Liver (tissue), 9 donors: ENCODE measurements around the gene ASAP2. TPM values are rescaled to one million over a fixed set of nuclear protein-coding genes. Genes with fewer than 3 reads are reported as not detected.

Experiments used
- DNase-seq: peaks from one replicate; pipeline ENCODE4 v3.0.0-alpha.2; 2017; ENCODE audit warnings: low spot score
- H3K27ac ChIP-seq, 2 donors: one replicate each; pipeline ENCODE4 v1.7.0; 2013; ENCODE audit warnings: inconsistent platforms in 2 of 2, low read length in 2 of 2, control low read depth in 1 of 2, low read depth in 1 of 2, mild to moderate bottlenecking in 1 of 2
- H3K27me3 ChIP-seq, 4 donors: one replicate each; pipeline versions ENCODE4 v1.6.1 to v1.7.0; 2013; ENCODE audit warnings: low read length in 3 of 4, inconsistent platforms in 1 of 4, mild to moderate bottlenecking in 1 of 4, moderate library complexity in 1 of 4; ENCODE audit not compliant: control insufficient read depth in 4 of 4, insufficient read depth in 4 of 4
- H3K36me3 ChIP-seq, 4 donors: one replicate each; pipeline versions ENCODE4 v1.6.1 to v1.7.0; 2013; ENCODE audit warnings: low read length in 3 of 4, mild to moderate bottlenecking in 3 of 4, low read depth in 1 of 4, moderate library complexity in 1 of 4; ENCODE audit not compliant: control insufficient read depth in 4 of 4, insufficient read depth in 3 of 4
- H3K4me1 ChIP-seq, 4 donors: one replicate each; pipeline versions ENCODE4 v1.6.1 to v1.7.0; 2013; ENCODE audit warnings: low read length in 3 of 4, mild to moderate bottlenecking in 3 of 4, moderate library complexity in 1 of 4; ENCODE audit not compliant: control insufficient read depth in 4 of 4, insufficient read depth in 4 of 4
- H3K4me3 ChIP-seq, 3 donors: one replicate each; pipeline versions ENCODE4 v1.6.1 to v1.7.0; 2013; ENCODE audit warnings: low read length in 3 of 3, control low read depth in 1 of 3, low read depth in 1 of 3, mild to moderate bottlenecking in 1 of 3
- H3K9ac ChIP-seq, 2 donors: one replicate each; pipeline ENCODE4 v1.7.0; 2013; ENCODE audit warnings: low read length in 2 of 2, mild to moderate bottlenecking in 2 of 2, moderate library complexity in 2 of 2, control low read depth in 1 of 2, low read depth in 1 of 2
- H3K9me3 ChIP-seq, 4 donors: one replicate each; pipeline versions ENCODE4 v1.6.1 to v1.7.0; 2013; ENCODE audit warnings: low read length in 3 of 4; ENCODE audit not compliant: control insufficient read depth in 4 of 4
- ATF3 ChIP-seq: IDR thresholded peaks from 2 replicates; pipeline ENCODE4 v1.6.1; 2016; ENCODE audit warnings: antibody characterized with exemption
- FOXA2 ChIP-seq: IDR thresholded peaks from 2 replicates; pipeline ENCODE4 v1.6.1; 2016; ENCODE audit warnings: antibody characterized with exemption
- JUND ChIP-seq, 2 donors: IDR thresholded peaks; 2 replicates each; pipeline ENCODE4 v1.6.1; 2016; ENCODE audit warnings: antibody characterized with exemption in 2 of 2
- MAX ChIP-seq: IDR thresholded peaks from 2 replicates; pipeline ENCODE4 v1.6.1; 2016; ENCODE audit warnings: antibody characterized with exemption
- NR2F2 ChIP-seq: IDR thresholded peaks from 2 replicates; pipeline ENCODE4 v1.6.1; 2016; ENCODE audit warnings: antibody characterized with exemption
- RAD21 ChIP-seq, 2 donors: IDR thresholded peaks; 2 replicates each; pipeline ENCODE4 v1.6.1; 2016; ENCODE audit warnings: antibody characterized with exemption in 2 of 2, mild to moderate bottlenecking in 2 of 2
- SP1 ChIP-seq: IDR thresholded peaks from 2 replicates; pipeline ENCODE4 v1.6.1; 2018; ENCODE audit warnings: antibody characterized with exemption, mild to moderate bottlenecking
- TAF1 ChIP-seq: conservative IDR thresholded peaks from 2 replicates; pipeline ENCODE4 v1.6.1; 2016; ENCODE audit warnings: antibody characterized with exemption, mild to moderate bottlenecking
- YY1 ChIP-seq: IDR thresholded peaks from 2 replicates; pipeline ENCODE4 v1.6.1; 2016; ENCODE audit warnings: antibody characterized with exemption, mild to moderate bottlenecking
- ZBTB33 ChIP-seq: IDR thresholded peaks from 2 replicates; pipeline ENCODE4 v1.6.1; 2016; ENCODE audit warnings: antibody characterized with exemption
- WGBS: extraction: QIAGEN DNeasy Blood & Tissue Kit; methylation state at CpG from one replicate; pipeline ENCODE4 v1.1.7; 2013; 5-methylcytosine and 5-hydroxymethylcytosine counted together
- polyA plus RNA-seq, 2 donors: library from polyadenylated mRNA; stranded (reverse) in 1 of 2; unstranded in 1 of 2; fragments of 200-250 nt in 1 of 2; fragments of >200 nt in 1 of 2; fragmentation: Nextera tagmentation in 1 of 2; extraction: Ambion mirVana in 1 of 2; gene quantifications; one replicate each; pipeline versions ENCODE4 v1.2.1 to v1.2.3, GENCODE V29; 2013 to 2015
- total RNA-seq, 2 donors: library from RNA; depleted of rRNA; stranded (reverse); fragments of >200 nt; gene quantifications; one replicate each; pipeline ENCODE4 v1.2.3, GENCODE V29; 2014
- donor health status: healthy.
- donor health status: healthy.
- donor health status: healthy.
- donor health status: healthy.
- donor health status: healthy.

Gene ASAP2
- total and polyA plus RNA-seq, 4 donors, result 0.36 to 5.9 (median 2.6) TPM

GRCh38 chr2:9391961-9392720 lies 185.5 kb downstream of the ASAP2 start:
- Histone ChIP-seq H3K27ac (no peak overlapping the region), H3K36me3 (peaks cover 0 to 8% (median 0%) of the 10 kb centered on the region in 4 donors), H3K9me3 (no peaks in the 10 kb centered on the region), H3K27me3 (no peaks in the 10 kb centered on the region), H3K4me3 (no peak overlapping the region), H3K9ac (no peak overlapping the region), H3K4me1 (no peaks in the 10 kb centered on the region)
- no peak for DNase-seq
- TF ChIP-seq FOXA2 (no peak), TAF1 (no peak), MAX (no peak), YY1 (no peak), SP1 (no peak)
- 90% methylated on average over 13 of the region's 13 CpGs for WGBS

- Histone ChIP-seq H3K27ac (no peak overlapping the region), H3K4me1 (no peaks in the 10 kb centered on the region), H3K9ac (no peak overlapping the region), H3K9me3 (no peaks in the 10 kb centered on the region), H3K4me3 (no peak overlapping the region), H3K27me3 (no peaks in the 10 kb centered on the region), H3K36me3 (peaks cover 0 to 8% (median 0%) of the 10 kb centered on the region in 4 donors)
- TF ChIP-seq FOXA2 (no peak), SP1 (no peak), ATF3 (no peak), NR2F2 (no peak), RAD21 (IDR thresholded peaks at IDR 0.05) (no peak), JUND (IDR thresholded peaks at IDR 0.05) (no peak)
- DNase-seq, result no peak
- WGBS, result 84% methylated on average over 28 of the region's 28 CpGs
Observed at GRCh38 chr2:9392898-9393765, 186.5 kb downstream of the ASAP2 start.

GRCh38 chr2:9394816-9395215 lies 188.2 kb downstream of the ASAP2 start:
- Histone ChIP-seq H3K9me3 (no peaks in the 10 kb centered on the region), H3K4me1 (no peaks in the 10 kb centered on the region), H3K27me3 (no peaks in the 10 kb centered on the region), H3K36me3 (peaks cover 0 to 4% (median 0%) of the 10 kb centered on the region in 4 donors), H3K4me3 (no peak overlapping the region), H3K27ac (no peak overlapping the region), H3K9ac (no peak overlapping the region)
- TF ChIP-seq RAD21 (IDR thresholded peaks at IDR 0.05) (no peak), ZBTB33 (no peak), YY1 (no peak)
- 97% methylated on average over 15 of the region's 15 CpGs for WGBS
- DNase-seq, result no peak
